ENCODE results near the gene RUNDC1.
"Not testable (repeated sequence)": the region's sequence is repeated elsewhere in the genome, so short reads cannot be mapped to it uniquely, and the experiment has no call there.

Gene RUNDC1

DNA sequence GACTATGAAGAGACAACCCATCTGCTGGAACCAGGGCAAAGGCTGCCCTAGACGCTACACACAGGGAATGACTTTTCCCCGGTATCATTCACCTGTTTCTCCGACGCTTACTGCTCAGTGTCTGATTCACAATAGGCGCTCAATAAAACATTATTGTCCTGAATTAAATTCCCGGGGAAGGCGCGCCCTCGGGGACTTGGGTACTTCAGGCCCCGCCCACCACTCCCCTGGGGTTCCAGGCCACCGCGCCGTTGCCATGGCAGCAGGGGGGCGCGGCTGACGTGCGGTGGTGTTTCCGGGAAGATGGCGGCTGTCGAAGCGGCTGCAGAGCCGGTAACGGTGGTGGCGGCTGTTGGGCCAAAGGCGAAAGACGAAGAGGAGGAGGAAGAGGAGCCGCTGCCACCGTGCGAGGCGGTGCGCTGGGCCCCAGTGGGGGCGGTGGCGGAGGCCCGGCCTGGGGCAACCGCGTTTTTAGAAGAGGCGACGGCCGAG, at the start of gene RUNDC1:
Gene RUNDC1 (plus strand): TSS at position 292 of the 492 bp plus-strand sequence. CDS start 12 bp downstream, at position 304.
- peak; percentile 23 for DNase-seq

DNA sequence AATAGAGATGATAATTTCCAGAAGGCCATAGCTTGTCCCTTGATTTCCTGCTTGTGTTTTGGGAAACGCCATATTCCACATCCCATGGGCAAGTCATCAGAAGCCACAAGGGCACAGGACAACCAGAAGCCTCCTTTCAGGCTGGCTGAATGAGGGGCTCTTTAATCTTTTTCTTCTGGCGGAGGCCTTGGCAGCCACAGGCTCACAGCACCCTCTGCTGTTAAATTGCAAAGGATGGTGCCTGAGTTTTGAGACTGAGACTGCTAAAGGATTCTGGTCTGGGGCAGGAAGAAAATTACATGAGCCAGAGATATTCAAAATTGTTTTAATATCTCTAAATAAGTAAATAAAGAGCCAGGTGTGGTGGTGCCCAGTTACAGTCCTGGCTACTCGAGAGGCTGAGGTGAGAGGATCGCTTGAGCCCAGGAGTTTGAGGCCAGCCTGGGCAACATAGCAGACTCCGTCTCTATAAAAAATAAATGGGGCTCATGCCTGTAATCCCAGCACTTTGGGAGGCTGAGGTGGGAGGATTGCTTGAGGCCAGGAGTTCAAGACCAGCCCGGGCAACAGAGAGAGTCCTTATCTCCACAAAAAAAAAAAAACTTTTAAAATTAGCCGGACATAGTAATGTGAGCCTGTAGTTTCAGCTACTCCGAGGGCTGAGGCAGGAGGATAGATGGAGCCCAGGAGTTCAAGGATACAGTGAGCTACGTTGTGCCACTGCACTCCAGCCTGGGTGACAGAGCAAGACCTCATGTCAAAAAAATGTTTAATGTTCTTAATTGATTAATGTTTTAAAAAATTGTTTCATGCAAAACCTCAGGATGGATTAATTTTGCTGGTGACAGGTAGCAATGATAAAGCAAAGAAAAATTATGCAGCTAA, 42.4 kb upstream of the RUNDC1 start:
- DNase-seq: peak; percentile 29

DNA sequence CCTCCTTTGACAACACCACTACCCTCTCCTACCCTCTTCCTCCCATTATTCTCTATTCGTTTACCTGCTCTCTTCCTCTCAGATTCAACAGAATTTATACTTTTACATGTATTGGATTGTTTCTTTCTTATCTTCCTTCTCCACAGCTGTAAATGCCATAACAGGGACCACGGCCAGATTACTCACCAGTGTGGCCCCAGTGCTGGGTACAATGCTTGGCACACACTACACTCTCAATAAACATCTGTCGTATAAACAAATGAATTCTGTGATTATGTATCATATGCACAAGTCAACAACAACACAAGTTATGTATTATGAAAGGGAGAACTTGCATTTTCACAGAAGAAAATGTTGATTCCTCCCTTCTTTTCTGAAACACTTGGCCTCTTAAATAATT, 36.2 kb upstream of the RUNDC1 start:
- DNase-seq: no peak

DNA sequence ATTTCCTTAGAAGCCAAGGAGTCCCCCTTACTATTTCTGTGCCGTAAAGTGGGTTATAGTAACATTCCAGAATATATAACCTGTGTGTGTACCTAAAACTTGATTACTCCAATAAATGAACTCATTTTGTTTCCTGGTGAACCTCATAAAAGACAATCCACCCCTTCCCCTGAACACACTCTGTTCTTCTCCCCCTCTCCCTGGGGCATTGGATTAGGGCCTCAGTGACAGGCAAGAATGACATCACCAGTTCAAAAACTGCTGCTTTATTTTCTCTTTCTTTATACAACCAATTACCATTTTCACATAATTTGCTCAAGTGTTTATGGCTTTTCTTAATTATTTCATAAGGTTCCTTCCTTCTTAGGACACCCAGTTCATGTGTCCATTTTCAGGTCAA, 33.6 kb upstream of the RUNDC1 start:
- no peak for DNase-seq

DNA sequence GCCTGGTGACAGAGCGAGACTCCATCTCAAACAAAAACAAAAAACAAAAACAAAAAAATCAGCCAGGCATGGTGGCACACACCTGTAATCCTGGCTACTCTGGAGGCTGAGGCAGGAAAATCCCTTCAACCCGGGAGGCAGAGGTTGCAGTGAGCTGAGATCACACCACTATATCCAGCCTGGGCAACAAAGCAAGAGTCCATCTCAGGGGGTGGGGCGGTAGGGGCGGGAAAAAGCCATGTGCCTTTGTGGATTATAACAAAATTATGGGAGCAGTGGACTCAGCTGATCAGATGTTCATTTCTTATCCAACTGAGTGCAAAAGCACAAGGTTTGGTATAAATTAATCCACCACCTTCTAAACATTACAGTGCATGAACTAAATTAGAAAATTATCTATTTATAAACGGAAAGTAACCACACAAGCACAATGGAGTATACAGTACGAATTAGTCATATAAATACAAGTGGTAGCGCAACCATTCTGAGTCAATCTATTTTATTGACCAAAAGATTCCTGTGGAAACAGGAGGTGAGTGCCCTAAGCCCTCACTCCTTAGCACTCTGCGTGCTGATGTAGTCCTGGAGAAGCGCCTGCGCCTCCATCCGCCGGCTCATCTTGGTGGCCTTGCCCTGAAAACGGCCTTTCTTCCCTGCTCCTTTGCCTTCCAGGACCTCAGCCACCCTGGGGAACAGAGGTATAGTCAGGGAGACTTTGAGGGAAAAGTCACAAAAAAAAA, 30.2 kb upstream of the RUNDC1 start:
- no peak for DNase-seq

DNA sequence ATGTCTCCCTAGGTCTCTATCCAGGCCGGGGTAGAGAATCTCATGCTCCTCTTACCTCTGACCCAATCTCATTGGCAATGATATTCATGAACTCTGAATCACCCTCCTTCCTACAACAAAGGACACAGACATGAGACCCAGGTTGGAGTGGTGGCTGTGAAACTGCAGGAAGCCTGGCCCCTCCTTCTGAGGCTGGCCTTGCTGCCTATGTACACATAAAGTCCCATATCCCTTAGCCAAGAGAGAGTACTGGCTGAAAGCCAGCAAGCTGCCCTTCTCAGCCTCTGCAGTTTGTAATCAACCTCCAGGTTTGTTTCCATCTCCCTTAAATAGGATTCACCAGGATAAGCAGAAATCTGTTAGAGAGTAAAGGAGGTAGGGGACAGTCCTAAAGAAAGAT, 26.7 kb upstream of the RUNDC1 start:
- no peak for DNase-seq

DNA sequence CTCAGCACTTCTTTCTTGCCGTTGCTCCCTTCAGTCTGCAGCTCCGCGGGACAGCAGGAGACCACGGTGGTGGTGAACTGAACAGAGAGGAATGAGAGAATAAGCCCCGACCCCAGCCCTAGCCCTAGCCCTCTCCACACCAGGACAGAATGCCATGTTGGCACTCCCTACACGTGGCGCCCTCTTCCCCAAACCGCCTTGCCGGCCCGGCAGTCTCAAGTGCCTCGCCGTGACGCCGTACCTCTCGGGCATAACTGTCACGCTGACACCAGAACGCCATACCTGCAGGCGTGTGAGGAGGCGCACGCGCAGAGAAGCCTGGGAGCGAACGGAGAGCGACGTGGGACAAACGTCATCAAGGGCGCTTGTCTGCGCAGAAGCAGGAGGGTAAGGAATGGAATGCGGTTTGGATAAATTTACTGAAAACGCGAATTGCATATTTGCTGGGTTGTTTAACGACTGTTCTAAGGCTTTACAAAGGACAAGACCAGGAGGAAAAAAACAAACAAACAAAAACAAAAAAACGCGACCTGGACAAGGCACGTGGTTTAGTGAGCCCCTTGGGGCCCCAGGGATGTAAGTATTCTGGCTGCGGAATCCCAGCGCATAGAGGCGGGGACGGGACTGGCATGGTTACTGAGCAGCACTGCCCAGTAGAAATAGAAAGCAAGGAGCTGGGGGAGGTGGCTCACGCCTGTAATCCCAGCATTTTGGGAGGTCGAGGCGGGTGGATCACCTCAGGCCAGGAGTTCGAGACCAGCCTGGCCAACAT, 16.0 kb upstream of the RUNDC1 start, which contains the start of gene AARSD1:
Gene AARSD1 (minus strand): TSS at position 294 of the 772 bp plus-strand sequence. CDS start 14 bp downstream, at position 280.
- DNase-seq: peak; percentile 74

DNA sequence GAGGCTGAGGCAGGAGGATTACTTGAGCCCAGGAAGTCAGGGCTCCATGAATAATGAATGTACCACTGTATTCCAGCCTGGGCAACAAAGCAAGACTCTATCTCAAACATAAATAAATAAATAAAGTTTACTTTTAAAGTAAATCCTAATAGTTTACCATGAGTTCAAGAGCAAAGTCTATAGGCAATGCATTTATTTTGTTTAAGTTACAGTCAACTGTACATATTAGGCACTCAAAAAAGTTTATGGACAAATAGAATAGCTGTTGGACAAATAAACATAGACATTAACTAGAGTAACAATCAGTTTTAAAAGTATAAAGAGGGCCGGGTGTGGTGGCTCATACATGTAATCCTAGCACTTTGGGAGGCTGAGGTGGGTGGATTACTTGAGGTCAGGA, 12.4 kb upstream of the RUNDC1 start:
- no peak for DNase-seq

DNA sequence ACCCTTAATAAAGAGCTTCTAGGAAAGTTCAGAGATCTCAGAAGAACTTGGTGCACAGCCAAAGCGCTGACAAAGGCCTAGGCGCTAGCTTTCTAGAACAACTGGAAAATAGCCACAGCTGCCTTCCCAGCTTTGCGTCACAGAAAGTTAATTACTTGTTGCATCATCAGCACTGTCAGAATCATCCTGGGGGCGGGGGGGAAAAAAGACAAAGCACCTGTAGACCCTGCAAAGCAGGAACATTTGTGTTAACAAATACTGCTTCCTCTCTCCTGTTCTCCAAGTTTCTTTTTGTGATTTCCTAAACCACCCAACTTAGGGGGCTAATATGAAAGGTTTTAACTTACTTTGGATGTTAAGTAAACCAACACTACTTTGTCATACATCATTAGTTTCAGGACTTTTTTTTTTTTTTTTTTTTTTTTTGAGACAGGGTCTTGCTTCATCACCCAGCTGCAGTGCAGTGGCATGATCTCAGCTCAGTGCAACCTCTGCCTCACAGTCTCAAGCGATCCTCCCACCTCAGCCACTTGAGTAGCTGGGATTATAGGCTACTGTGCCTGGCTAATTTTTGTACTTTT, 11.3 kb upstream of the RUNDC1 start:
- DNase-seq: no peak

DNA sequence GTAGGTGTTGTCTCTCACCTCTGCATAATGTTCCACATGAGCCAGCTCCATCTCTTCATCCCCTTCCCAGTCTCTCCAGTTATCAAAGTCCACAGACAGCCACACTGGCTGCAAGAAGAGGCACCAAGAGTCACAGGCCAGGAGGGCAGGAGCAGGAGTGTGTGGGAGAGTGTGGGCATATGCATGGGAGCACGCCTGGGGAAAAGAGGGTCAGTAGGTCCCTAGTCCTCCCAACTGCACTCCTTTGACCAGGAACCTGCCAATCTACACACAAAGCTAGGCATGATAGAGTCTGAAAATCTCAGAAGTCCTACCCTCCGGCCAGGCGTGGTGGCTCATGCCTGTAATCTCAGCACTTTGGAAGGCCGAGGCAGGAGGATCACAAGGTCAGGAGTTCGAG, 8.8 kb upstream of the RUNDC1 start:
- DNase-seq: no peak

DNA sequence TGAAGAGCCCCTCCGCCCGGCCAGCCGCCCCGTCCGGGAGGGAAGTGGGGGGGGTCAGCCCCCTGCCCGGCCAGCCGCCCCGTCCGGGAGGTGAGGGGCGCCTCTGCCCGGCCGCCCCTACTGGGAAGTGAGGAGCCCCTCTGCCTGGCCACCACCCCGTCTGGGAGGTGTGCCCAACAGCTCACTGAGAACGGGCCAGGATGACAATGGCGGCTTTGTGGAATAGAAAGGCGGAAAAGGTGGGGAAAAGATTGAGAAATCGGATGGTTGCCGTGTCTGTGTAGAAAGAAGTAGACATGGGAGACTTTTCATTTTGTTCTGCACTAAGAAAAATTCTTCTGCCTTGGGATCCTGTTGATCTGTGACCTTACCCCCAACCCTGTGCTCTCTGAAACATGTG, 7.0 kb upstream of the RUNDC1 start:
- DNase-seq: not testable (repeated sequence)

DNA sequence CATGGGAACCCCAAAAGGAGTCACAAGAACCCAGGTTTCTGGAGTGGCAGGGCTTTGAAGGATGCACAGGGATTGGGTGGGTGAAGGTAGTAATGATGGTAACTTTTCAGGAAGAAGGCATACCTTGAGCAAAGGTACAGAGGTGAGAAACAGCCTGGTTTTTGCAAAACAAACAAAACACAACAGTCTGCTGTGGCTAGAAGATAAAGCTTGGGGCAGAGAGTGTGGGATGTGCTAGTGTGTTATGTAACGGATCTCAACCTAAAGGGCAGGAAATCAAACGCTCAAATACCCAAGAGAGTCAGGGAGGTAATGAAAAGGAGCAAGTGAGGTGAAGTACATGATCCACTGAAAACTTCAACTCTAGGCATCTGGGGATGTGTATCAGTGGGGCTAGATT, 5.1 kb upstream of the RUNDC1 start:
- no peak for DNase-seq

DNA sequence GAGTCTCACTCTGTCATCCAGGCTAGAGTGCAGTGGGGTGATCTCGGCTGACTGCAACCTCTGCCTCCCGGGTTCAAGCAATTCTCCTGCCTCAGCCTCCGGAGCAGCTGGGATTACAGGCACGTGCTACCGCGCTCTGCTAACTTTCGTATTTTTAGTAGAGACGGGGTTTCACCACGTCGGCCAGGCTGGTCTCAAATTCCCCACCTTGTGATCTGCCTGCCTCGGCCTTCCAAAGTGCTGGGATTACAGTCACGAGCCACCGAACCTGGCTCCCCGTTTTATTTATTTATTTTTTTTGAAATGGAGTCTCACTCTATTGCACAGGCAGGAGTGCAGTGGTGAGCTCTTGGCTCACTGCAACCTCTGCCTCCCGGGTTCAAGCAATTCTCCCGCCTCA, 4.7 kb upstream of the RUNDC1 start:
- DNase-seq: not testable (repeated sequence)

DNA sequence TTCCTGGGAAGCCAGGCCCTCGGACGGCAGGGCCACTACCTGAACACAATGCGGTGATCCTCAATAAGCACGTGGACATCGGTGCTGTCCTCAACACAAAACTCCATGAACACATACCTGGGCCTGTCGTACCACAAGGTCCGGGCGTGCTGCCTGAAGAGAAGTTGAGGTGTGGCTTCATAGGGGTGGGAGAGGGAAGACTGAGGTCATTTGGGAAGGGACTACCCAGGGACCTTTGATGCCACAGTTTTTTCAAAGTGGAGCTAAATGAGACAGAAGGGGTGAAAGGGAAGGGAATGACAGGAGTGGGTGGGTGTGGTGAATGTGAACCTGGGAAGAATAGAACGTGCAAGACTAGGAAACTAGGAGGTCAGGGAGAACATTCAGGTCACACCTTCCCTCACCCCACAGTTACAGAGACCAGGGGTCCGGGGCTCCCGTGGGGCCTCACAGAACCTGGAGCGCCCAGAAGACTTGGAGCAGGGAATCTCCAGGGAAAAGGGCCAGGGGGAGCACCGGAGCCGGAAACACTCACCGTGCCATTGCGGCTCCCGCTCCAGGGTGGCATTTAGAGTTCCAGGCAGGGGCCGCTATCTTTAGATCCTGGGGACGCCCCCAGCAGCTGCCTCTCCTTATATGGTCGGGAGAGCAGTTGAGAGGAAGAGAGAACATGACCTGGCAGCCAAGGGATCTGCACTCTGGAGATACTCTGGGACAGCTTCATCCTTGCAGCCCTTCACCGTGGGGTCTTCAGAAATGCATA, 673 bp upstream of the RUNDC1 start, which contains the start of gene PTGES3L:
Gene PTGES3L (minus strand): TSS at position 570 of the 763 bp plus-strand sequence. CDS start 27 bp downstream, at position 543.
- DNase-seq: no peak

DNA sequence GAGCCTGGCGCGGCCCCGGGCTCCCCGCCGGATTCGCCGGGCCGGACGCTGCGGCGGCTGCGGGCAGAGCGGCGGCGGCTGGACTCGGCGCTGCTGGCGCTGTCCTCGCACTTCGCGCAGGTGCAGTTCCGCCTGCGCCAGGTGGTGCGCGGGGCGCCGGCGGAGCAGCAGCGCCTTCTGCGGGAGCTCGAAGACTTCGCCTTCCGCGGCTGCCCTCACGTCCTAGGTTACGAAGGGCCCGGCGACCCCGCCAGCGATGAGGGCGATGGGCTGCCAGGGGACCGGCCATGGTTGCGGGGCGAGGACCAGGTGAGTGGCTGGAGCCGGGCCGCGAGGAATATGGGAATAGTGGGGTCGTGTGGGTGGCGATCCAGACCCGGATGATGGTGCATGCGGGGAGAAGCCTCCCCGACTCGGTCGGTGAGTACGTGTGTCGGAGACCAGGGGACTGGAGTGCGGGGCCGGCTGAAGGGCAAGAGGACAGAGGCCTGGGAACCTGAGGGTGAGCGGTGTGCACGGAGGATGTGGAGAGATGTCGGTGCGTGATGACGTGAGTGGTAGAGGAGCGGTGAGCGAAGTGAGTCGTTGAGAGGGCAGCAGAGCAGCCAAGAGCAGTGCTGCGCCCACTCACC, 517 bp downstream of the RUNDC1 start:
- no peak for DNase-seq

DNA sequence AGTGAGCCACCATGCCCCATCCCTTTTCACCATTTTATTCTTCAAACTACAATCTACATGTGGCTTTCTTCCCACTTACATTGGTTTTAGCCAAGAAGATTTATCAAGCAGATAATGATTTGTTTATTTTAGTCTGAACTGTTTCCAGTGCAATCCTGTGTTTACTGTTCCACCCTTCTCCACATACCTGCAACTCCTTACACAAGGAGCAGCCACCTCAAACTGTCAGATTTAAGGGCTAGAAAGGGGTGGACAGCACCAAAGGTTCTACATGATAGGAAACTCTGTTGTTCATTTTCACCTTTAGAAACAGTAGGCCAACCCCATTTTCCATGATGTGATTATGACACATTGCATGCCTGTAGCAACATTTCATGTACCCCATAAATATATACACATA, 1.9 kb downstream of the RUNDC1 start:
- DNase-seq: no peak

DNA sequence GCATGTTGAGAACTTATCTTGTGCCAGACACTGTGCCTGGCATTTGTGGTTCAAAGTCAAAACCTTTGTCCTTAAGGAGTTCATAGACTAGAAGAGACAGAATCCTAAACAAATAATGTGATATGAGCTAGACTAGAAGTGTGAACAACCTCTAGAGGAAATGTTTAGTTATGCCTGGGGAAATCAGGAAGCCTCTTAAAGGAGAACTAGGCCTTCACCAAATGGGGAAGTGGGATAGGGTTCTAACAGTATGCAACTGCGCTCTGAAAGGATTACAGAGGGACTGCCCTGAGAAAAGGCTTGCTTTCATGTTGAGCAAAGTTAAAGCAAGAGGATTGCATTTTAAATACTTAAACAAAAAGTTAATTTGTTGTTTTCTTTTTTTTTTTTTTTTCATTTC, 4.9 kb downstream of the RUNDC1 start:
- no peak for DNase-seq

DNA sequence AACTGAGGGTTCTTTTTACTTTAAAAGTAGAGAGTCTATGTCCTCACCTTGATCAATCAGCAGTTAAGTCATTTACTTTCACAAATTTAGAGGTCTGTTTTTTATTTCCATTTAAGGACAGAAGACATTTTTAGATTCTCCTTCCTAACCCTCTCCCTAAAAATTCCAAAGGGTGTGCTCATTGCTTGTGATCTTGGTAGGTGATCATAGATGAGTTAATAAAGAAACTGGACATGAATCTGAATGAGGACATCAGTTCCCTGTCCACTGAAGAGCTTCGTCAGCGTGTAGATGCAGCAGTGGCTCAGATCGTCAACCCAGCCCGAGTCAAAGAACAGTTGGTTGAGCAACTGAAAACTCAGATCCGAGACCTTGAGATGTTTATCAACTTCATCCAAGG, 8.8 kb downstream of the RUNDC1 start:
- DNase-seq: no peak

DNA sequence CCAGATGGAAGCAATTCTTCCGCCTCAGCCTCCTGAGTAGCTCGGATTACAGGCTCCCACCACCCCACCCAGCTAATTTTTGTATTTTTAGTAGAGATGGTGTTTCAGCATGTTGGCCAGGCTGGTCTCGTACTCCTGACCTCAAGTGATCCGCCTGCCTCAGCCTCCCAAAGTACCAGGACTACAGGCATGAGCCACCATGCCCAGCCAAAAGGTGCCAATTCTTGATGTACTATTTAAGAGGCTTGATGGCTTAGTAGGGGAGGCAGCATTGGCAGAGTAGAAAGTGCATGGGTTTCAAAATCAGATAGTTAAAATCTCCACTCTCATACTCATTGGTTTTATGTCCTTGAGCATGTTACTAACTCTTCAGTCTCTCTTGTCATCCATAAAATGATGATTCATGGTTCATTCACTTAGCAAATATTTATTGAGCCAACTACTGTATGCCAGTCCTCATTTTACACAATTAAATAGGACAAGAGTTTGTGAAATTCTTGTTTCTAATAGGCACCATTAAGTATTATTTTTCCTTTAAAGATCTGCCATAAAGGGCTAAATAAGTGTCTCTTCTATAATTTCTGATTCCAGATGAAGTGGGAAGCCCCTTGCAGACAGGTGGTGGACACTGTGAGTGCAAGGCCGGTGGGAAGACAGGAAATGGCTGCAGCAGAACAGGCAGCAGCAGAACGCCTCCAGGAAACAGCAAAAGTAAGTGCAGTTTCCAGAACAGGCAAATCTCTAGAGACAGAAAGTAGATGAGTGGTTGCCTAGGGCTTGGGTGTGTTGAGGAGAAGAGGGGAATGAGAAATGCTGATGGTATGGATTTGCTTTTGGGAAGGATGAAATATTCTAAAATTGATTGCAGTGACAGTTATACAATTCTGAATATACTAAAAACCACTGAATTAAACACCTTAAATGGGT, 9.6 kb downstream of the RUNDC1 start:
- DNase-seq: no peak

DNA sequence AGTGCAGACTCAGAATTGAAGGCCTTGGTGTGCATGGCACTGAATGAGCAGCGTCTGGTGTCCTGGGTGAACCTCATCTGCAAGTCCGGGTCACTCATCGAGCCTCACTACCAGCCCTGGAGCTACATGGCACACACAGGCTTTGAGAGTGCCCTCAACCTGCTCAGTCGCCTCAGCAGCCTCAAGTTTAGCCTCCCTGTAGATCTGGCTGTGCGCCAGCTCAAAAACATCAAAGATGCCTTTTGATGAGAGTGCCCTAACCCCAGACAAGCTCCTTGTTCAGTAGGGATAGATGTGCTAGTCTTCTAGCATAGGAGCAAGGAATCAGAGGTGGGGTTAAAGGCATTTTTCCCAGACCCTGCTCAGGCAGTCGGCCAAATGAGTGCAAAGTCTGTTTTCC, 11.1 kb downstream of the RUNDC1 start:
- DNase-seq: no peak

Data from NCI-H446 treated with DMSO at 0.1 percent for 48 hours (cell line).